HG03442 (cell line): ENCODE results near the gene FBXL17.

Experiments
- ATAC-seq: cut with Tn5 transposase; IDR thresholded peaks from one replicate; pipeline ENCODE4 v1.9.1; 2021; ENCODE audit warnings: mild to moderate bottlenecking, moderate library complexity; ENCODE audit not compliant: unreplicated experiment

FBXL17 gene

DNA sequence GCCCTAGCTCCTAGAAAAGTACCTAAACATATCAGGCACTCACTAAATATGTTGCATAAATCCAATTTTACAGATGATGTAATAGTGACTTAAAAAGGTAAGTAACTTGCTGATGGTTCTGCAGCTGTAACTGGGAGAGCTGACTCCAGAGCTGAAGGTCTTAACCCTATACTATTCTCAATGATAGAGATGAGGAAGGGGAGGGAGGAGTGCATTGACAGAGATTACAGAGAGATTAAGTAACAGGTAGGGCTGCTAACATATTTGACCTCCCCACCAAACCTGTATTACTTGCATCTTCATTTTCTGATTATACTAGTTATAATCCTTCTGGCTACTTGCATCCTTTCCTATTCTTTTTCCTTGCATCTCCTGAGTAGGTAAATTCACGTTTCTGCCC lies 455.8 kb downstream of the FBXL17 start:
- no peak for ATAC-seq

DNA sequence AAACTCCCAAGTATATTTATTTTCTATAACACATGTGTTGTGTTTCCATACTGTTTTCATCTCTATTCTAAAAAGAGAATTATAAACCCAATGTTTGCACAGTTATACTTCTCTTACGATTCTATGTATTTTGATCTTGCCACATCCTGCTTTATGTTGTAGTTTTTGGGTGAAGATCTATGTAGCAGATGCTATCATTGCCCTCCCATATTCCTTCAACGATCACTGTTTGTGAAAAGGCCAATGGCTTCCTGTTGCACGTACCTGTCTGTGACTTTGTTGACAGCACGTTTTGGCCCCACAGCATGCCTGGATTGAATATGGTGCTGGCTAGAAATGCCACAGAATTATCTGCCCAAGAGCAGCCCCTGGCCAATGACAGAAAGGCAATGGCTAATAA lies 456.7 kb downstream of the FBXL17 start:
- ATAC-seq: no peak

DNA sequence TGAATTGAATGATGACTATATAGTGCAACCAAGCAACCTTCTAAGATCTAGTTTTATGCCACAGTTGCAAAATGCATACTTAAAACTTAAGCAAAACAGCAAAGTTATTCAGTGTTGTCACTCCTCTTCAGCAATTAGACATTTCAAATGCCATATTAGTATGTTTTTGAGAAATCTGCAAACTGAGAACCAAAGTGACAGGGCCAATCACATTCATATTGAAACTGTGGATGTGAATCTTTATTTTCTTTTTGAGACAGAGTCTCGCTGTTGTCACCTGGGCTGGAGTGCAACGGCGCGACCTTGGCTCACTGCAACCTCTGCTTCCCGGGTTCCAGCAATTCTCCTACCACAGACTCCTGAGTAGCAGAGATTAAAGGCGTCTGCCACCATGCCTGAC lies 461.9 kb downstream of the FBXL17 start:
- ATAC-seq: peak; percentile 82

DNA sequence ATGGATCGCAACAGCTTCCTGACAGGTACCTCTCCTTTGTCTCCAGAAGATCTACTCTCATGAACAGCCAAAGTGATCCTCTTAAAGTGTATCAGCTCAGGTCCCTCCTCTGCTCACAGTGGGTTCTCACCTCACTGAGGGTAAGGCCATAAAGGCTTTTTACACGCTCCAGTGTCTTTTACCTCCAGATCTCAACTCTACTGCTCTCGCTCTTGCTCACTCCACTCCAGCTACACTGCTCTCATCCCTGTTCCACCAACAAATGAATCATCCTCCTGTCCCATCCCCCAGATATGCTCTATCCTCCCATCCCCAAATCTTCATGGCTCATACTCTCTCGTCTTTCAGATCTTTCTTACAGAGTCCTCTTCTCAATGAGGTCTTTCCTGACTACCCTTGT lies 462.5 kb downstream of the FBXL17 start:
- ATAC-seq: no peak

DNA sequence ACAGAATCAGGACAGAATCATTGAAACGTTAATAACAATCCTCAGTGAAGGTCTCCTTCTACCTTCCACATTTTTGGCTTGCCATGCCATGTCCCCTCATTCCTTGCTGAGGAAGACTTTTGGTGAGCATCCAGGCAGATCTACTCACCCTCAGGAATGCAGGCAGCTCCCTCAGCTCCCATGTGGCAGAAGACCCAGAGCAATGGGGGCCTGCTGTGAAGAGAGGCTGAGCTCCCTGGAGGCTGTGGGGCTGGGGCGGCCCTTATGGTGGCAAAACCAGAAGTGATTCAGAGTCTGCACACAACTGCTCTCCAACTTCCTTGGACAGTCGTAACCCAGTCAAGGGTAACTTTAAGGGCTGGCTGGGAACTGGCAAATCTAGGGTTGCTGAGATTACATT lies 463.9 kb downstream of the FBXL17 start:
- ATAC-seq: no peak

DNA sequence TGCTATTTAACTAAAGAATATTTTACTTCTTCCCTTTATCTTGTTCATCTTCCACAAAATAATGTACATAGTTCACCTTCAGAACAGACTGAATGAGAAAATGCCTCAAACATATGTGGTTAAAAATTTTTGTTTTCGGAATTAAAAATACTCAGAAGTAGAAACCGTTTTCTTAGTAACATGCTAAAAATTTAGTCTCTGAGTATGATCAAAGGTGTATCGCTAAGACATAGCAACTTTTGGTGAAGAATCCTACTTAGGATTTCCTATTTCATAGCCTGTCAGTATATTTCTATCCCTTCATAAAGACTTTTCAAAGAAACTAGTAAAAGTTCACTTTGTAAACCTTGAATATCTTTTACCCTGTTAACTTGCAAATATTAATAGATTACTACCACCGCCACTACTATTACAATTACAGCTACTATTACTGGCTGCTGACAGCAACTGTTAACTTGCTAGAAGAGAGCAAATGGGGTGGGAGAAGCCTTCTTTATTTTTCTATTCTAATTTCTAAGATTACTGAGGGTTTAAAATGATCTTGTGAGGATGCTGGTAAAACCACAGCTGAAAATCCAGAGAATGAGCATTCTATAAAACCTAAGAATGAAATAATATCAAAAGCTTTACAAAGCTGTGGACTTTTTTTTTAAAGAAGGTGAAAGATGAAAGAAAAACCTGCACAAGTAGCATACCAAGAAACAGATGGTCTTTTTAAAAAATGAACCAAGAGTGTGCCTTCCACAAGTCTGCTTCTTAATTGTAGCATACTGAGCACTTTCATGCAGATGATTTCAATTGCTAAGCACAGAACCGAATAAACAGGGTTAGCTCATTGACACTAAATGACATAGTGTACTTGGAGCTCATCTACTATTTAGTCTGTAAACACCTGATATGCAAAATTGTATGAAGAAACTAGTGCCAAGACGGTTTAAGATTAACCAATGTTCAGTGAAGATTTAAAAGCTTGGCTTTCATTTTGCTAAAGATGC lies 464.9 kb downstream of the FBXL17 start:
- no peak for ATAC-seq

DNA sequence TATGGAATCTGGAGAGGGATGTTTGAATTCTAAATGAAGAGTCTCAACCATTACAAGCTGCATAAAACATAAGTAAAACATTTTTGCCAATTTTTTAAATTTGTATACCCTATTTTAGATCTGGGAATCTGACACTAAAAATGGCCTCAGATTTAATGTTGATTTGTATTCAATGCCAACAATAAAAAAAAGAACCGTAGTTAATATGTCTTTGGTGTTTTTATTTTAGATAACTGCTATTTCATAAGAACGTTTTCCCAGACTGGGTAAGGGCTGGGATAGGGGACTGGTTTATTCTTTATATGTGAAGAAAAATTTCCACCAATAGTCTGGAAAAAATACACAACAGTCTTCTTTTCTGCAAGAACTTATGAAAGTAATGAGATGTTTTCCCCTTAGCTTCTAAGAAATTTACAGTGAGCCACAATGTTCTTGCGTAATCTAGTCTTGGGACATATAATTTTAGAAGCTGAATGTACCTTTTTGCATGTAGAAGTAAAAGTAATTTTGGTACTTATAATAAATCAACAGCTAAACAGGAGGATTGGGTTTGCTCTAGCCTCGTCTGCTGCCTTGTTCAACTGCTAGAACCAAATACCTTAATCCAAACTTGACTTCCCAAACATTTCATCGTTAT lies 466.6 kb downstream of the FBXL17 start:
- no peak for ATAC-seq

DNA sequence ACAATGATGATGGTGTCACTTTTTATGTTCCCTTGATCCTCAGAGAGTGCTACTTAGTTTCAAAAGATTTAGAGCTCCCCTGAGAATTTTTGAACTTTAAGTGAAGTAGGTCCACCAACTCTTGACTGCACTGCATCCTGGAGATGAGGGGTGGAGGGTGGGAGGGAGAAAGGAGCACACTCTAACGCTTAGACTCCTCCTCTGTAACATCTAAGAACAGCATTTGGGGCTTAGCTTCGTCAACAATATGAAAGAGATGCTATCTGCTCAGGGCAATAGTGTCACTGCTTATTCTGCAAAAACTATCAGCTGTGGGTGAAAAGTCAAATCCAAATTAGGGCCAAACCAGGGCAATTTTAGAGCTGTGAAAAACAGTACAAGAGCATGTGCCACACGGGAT lies 468.4 kb downstream of the FBXL17 start:
- ATAC-seq: no peak

DNA sequence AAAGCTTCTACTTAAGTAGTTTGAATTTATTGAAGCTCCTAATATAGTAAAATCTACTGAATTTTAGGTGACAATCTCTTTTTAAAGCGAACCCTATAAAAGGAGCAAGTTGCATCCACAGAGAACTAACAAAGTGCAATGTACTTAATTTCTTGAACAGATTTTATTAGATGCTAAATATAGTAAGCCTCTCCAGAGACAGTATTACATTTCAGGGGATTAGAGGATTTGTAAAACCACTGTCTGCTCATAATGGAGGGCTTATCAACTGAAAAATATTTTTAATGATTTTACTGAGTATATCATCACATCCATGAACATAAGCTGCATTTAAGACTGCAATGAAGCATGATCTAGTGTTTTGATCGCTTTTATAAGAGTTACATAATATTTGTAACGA lies 481.2 kb downstream of the FBXL17 start:
- no peak for ATAC-seq

DNA sequence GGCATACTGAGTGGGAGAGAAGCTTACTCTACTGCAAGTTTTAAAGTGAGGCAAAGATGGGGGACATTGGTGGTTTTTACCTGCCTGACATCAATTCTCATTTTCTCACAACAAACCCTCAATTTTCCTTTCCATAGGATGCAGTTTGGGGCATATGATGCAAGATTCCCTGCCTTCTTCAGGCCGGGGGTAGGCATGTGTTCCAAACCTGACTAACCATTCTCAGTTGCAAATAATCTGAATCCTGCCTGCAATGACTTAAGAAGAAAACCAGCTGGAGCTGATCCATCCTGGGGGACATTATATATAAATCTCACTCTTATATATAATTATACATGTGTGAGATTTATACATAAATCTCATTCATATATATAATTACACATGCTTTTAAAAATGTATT lies 487.5 kb downstream of the FBXL17 start:
- ATAC-seq: no peak

DNA sequence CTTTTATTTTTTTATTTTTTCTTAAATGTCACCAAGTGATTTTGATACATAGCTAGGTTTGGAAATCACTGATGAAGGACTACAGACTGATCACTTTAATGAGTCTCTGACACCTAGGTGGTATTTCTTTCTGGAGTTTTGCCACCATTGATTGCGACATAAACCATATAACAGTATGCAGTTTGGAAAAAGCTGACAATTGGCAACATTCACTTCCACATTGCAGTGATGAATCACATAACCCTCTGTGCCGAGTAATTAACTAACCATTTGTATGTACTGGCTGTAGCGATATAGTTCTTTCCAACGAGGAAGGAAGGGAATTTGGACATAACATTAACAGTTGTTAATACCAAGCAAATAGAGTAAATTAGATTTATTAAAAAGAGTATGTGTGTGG lies 488.3 kb downstream of the FBXL17 start:
- ATAC-seq: no peak

DNA sequence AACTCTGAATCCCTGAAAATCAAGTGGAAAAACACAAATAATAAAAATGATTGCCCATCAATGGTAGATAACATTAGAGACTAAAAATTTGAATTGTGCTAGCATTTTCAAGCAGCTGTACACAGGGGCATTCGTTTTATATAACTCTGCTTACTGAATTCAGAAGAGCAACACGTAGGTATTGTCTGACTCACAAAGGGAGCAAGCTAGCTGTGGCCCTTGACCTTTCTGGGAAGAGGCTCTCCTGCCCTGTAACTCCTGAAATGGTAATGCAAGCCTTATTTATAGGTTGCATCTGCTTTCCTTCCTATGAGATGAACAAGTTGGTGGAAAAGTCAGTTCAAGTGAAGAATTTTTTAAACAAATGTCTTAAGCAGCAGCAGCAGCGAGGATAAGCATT lies 492.5 kb downstream of the FBXL17 start:
- ATAC-seq: no peak

DNA sequence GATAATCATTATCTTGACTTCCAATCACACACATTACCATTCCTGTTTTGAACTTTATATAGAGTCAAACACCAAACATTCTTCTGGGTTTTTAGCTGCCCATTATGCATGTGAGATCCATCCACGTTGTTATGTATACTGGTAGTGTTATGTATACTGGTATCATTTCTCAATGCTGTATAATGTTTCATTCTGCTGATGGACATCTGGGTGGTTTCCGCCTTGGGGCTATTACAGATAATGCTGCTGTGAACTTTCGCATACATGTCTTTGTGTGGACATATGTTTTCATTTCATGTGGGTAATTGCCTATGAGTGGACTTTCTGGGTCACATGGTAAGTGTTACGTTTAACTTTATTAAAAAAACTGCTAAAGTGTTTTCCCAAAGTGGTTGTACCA lies 493.4 kb downstream of the FBXL17 start:
- no peak for ATAC-seq

DNA sequence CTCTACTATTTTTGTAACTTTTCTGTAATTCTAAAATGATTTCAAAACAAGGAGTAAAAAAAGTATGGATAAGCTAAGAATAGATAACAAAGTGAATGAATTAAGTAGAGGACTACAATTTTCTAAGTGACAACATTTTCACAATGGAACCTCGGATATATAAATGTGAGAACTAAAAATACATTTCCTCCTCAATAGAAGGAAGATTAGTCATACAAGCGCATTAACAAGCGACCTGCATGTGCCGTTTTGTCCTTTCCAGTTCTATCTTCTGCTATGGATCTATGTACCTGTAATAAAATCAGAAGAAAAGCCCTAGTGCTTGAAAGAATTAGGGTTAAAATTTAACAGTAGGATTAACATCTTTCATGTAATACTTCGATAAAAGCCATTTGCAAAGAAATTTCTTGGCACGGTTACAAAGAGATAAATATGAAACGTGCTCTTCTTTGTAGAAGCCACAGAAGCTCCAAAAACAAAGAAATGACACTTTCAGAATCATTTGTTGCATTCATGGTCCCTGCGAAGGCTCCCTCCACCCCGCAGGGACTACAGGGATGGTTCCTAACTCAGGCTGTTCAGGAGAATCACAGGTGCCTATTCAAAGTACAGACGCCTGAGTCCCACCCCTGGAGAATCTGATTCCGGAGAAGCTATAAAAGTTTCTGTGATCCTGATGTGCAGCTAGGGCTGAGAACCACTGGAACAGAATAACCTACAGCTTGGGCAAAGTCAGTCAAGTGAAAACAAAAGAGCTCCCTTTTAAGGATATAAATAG lies 494.5 kb downstream of the FBXL17 start:
- ATAC-seq: no peak

DNA sequence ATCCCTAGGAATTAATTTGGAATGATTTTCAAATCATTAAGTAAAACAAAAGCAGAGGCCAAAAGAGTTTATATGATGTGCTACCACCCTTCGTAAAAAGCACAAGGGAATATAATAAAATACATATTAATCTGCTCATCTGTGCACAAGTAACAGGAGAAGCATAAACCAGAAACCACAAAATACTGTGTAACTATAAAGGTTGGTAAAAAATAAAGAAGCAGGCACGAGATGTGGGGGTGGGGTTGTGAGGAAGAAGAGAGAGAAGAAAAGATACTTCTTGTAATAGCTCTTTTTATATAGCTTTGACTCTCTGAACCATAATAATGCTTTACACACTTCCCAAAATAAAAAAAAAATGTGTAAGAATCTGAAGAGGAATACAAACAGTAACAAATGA lies 496.3 kb downstream of the FBXL17 start:
- ATAC-seq: no peak

DNA sequence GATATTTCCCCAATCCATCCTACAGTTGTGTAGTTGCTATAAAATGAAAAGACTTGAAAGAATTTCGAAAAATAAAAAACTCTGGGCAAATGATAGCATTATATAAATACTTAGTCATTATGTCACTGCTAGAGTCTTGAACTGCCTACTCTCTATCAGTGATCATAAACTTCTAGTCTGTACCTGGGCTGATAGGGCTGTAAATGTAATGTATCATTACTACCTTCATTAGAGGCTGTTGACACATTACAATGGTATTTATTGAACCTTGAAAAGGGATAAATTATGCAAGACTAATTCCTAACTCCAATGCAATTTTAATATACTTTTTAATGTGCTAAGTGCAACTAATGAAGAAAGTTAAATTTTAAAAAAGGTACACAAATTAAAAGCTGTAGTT lies 497.0 kb downstream of the FBXL17 start:
- ATAC-seq: no peak

DNA sequence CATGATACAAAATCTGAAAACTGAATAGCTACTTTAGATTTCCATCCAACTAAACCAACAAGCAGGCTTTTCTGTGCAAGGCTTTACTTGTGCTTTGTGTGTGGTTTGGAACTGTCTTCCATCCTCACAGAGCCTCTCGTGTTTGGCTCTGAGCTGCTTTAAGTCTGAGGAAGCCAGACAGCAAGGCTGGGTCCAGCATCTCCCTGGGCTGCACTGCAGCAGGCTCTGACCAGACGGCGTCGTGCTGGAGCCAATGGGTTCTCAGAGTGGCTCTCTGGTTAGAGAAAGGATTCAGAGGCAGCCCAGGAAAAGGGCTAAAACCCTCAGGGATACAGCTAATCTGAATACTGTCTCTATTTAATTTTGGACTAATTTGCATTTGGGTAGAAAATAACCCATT lies 503.2 kb downstream of the FBXL17 start:
- no peak for ATAC-seq

DNA sequence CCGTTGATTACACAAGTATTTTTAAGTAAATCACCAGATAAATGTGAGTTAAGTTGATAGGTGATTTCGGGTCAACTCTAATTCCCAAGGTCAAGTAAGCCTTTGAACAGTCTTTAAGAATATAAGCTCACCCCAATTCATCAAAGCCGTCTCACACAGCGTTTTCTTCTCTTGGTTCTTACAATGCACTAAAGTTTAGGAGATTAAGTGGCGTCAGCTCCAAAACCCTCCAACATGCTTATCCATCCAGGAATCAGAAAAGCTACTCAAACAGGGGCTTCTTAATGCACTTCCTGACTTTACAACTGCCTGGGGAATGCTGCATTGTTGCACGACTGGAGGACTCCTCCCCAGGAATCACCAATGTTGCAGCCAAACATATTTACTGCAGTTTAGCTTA lies 505.0 kb downstream of the FBXL17 start:
- no peak for ATAC-seq

DNA sequence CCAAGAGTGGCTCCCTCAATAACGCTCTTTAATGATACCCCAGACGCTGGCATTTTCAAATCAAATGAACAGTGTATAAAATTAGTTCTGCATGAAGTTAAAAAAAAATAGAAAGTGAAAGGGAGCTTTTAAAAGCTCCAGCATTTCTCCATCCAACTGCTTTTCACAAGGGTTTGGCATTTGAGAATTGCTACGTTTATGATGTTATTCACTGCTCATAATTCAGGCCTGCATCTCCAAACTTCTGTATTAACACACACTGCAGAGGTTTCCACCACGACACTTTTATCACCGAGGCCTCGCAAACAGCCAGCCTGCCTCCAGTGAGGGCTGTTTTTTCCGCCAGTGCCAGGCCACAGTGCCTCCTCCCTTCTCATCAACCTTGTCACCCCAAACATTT lies 505.6 kb downstream of the FBXL17 start:
- ATAC-seq: no peak

DNA sequence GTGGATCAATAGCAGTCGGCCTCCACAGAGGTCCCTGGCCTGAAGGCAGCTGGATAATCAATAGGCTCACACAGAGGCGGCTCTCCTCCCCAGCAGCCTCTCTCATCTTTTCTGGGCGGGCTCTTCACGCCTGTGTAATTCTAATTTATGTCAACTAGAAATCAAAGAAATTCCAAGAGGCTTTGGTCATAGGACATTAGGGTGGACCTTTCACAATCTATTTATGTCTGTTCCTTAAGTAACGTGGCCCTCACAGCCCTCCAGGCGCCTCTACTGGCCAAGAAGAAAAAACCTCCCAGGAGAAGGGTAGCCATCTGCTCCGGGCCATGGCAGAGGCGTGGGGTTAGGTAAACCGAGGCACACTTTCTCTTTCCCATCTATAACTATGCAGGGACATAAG lies 506.1 kb downstream of the FBXL17 start:
- no peak for ATAC-seq

DNA sequence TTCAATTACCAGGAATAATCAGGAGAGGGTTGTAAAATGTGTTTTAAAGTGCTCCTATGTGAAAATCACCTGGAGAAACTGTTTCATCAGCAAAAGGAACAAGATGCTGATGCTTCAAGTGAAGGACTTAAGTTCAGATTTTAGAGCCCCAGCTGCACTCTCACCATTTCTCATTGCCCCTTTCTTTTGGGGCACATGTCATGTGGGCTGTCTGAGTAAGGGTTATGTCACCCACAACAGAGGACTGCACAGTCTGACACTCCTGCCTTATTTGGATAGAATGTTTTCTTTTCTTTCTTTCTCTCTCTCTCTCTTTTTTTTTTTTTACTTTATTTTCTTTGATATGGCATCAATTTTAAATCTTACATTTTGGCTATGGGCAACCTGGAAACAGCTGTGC lies 507.1 kb downstream of the FBXL17 start:
- ATAC-seq: no peak

DNA sequence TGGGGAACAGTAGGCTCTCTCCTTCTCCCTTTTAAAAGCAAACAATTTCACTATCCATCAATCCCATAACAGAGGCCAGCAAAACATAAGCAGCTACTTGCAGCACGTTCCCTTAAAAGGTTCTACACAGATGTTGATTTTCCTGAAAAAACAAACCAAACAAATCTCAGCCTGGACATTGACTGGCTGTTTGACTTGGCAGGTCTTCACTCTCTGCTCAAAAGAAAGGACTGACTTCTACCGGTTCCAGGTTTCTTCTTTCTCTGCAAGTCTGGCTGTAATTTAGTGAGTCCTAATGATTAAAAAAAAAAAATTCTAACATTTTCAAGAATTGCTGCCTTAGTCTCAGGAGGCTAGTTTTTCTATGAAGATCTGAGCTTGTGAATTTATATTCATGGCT lies 508.0 kb downstream of the FBXL17 start:
- ATAC-seq: no peak
